Endothelial cell of umbilical vein (primary cell): ENCODE results near the gene USH1G. TPM values are rescaled to one million over a fixed set of nuclear protein-coding genes. Genes with fewer than 3 reads are reported as not detected.

Experiments
- BruUV-seq: library from RNA; stranded (reverse); fragments of 400-500 nt; replicated peaks from 2 replicates; lab custom pipeline; 2021; lab: Mats Ljungman, UMichigan
- CTCF ChIA-PET: fragments of 300-600, 350-600 bp; sonication (Branson Sonifier 250); formaldehyde crosslinking; loops from one replicate; lab custom pipeline; 2021; ENCODE audit warnings: antibody characterized with exemption, inconsistent platforms; lab: Charles Lee
- POLR2A ChIA-PET: fragments of 300-600, 350-600 bp; sonication (Branson Sonifier 250); formaldehyde crosslinking; loops from one replicate; lab custom pipeline; 2021; ENCODE audit warnings: antibody characterized with exemption, inconsistent platforms; lab: Charles Lee
- DNase-seq: peaks from one replicate; pipeline ENCODE4 v3.0.0-alpha.2; 2011; ENCODE audit warnings: low read depth, low spot score
- FAIRE-seq: peaks from 2 replicates; lab custom pipeline; 2011; peaks lifted over from hg19 to GRCh38; lab: Jason Lieb, UNC
- H2AFZ ChIP-seq: 2 replicates; pipeline ENCODE4 v1.6.0; 2012; ENCODE audit warnings: low read depth, low read length, control low read depth, inconsistent platforms
- H3K27ac ChIP-seq: 2 replicates; pipeline ENCODE4 v1.5.1; 2011; ENCODE audit warnings: low read depth, mild to moderate bottlenecking, control low read depth, low read length, moderate library complexity; ENCODE audit not compliant: insufficient read depth
- H3K27me3 ChIP-seq, 2 experiments: 2 replicates each; pipeline versions ENCODE4 v1.6.0 to v1.6.1; 2011; ENCODE audit warnings: low read length in 2 of 2, mixed read lengths in 1 of 2; ENCODE audit not compliant: control insufficient read depth in 2 of 2, insufficient read depth in 2 of 2
- H3K36me3 ChIP-seq, 2 experiments: 2 replicates in 1 of 2; 3 replicates in 1 of 2; pipeline ENCODE4 v1.5.1; 2011; ENCODE audit warnings: low read length in 2 of 2, mild to moderate bottlenecking in 1 of 2, moderate library complexity in 1 of 2; ENCODE audit not compliant: control insufficient read depth in 2 of 2, insufficient read depth in 2 of 2; ENCODE audit errors: extremely low read depth in 1 of 2
- H3K4me1 ChIP-seq: 3 replicates; pipeline ENCODE4 v1.5.1; 2011; ENCODE audit warnings: mild to moderate bottlenecking, low read length; ENCODE audit not compliant: control insufficient read depth, insufficient read depth; ENCODE audit errors: extremely low read depth
- H3K4me2 ChIP-seq: 2 replicates; pipeline ENCODE4 v1.6.1; 2011; ENCODE audit warnings: low read length, control low read depth, mixed read lengths; ENCODE audit not compliant: insufficient read depth
- H3K4me3 ChIP-seq, 3 experiments: fragments of 200-600 bp in 1 of 3; sonication (generic), shearing (Covaris generic) in 1 of 3; replicated peaks in 1 of 3; 2 replicates each; pipeline ENCODE4 v1.5.1; 2011 to 2016; ENCODE audit warnings: control low read depth in 3 of 3, low read length in 3 of 3, mild to moderate bottlenecking in 2 of 3, inconsistent platforms in 1 of 3, low read depth in 1 of 3, moderate library complexity in 1 of 3; ENCODE audit not compliant: insufficient read depth in 1 of 3
- H3K79me2 ChIP-seq: 2 replicates; pipeline ENCODE4 v1.6.0; 2012; ENCODE audit warnings: low read length, inconsistent platforms; ENCODE audit not compliant: control insufficient read depth, insufficient read depth
- H3K9ac ChIP-seq: replicated peaks from 2 replicates; pipeline ENCODE3; 2011; ENCODE audit warnings: low read length, control low read depth; ENCODE audit not compliant: insufficient read depth; ENCODE audit errors: extremely low read depth
- H3K9me1 ChIP-seq: replicated peaks from 3 replicates; pipeline ENCODE4 v1.6.0; 2011; ENCODE audit warnings: mild to moderate bottlenecking, low read length; ENCODE audit not compliant: control insufficient read depth, insufficient read depth; ENCODE audit errors: extremely low read depth
- H3K9me3 ChIP-seq: replicated peaks from 2 replicates; pipeline ENCODE4 v1.5.1; 2012; ENCODE audit warnings: low read length, inconsistent platforms; ENCODE audit not compliant: control insufficient read depth, insufficient read depth
- H4K20me1 ChIP-seq: replicated peaks from 2 replicates; pipeline ENCODE3; 2011; ENCODE audit warnings: mild to moderate bottlenecking, low read length; ENCODE audit not compliant: control insufficient read depth, insufficient read depth; ENCODE audit errors: extremely low read depth
- CTCF ChIP-seq, 2 donors: IDR thresholded peaks; 1 replicate in 1 of 2; 2 replicates in 1 of 2; pipeline ENCODE4 v1.5.1; 2011; ENCODE audit warnings: low read length in 2 of 2, mild to moderate bottlenecking in 2 of 2, moderate library complexity in 2 of 2, control low read depth in 1 of 2, inconsistent platforms in 1 of 2, low read depth in 1 of 2; ENCODE audit not compliant: insufficient read depth in 1 of 2; ENCODE audit errors: extremely low read depth in 1 of 2
- EZH2 ChIP-seq: IDR thresholded peaks from 2 replicates; pipeline ENCODE4 v1.6.1; 2012; ENCODE audit warnings: borderline replicate concordance, low read depth, mild to moderate bottlenecking, moderate library complexity, low read length, inconsistent platforms; ENCODE audit not compliant: severe bottlenecking
- FOS ChIP-seq: IDR thresholded peaks from 2 replicates; pipeline ENCODE4 v1.6.1; 2011; ENCODE audit warnings: mild to moderate bottlenecking, low read length, moderate library complexity, borderline replicate concordance; ENCODE audit not compliant: insufficient read depth
- GATA2 ChIP-seq: IDR thresholded peaks from 2 replicates; pipeline ENCODE4 v1.7.0; 2011; ENCODE audit warnings: low read depth, mild to moderate bottlenecking, moderate library complexity, mixed read lengths, low read length; ENCODE audit not compliant: insufficient read length, insufficient read depth
- JUN ChIP-seq: IDR thresholded peaks from 2 replicates; pipeline ENCODE4 v1.6.1; 2011; ENCODE audit warnings: borderline replicate concordance, low read depth; ENCODE audit not compliant: insufficient read length, insufficient read depth
- MAX ChIP-seq: IDR thresholded peaks from 2 replicates; pipeline ENCODE4 v1.6.1; 2011; ENCODE audit not compliant: insufficient read depth, insufficient read length
- MYC ChIP-seq: IDR thresholded peaks from one replicate; pipeline ENCODE4 v1.6.1; 2011; ENCODE audit warnings: mild to moderate bottlenecking, low read depth, low read length
- POLR2A ChIP-seq: IDR thresholded peaks from 2 replicates; pipeline ENCODE4 v1.6.1; 2012; ENCODE audit warnings: low read depth, mild to moderate bottlenecking, control low read depth, low read length
- POLR2AphosphoS5 ChIP-seq: IDR thresholded peaks from 2 replicates; pipeline ENCODE4 v1.6.1; 2012; ENCODE audit warnings: low read depth, mild to moderate bottlenecking, control low read depth, low read length, moderate library complexity; ENCODE audit not compliant: insufficient read depth
- dilution Hi-C: fragments of 300-500 bp; cut with MboI; formaldehyde crosslinking; loops from one replicate; pipeline ENCODE4 v1.15.0; 2019; ENCODE audit warnings: low sequenced_read_pairs; ENCODE audit not compliant: extremely low pct_ligation_motif_present
- intact Hi-C: fragments of 100-400 bp; cut with micrococcal nuclease; formaldehyde crosslinking; loops from one replicate; pipeline ENCODE4 v1.10.0; 2022
- polyA plus RNA-seq, 4 experiments: library from polyadenylated mRNA; depleted of rRNA in 3 of 4; stranded (reverse) in 3 of 4; unstranded in 1 of 4; fragments of >200 nt; gene quantifications; 2 replicates each; pipeline versions ENCODE4 v1.2.1 to v1.2.3, GENCODE V29; 2011 to 2012; ENCODE audit warnings: missing spikeins in 1 of 4
- total RNA-seq: library from RNA; stranded (reverse); gene quantifications from 2 replicates; pipeline ENCODE4 v1.2.3, GENCODE V29; 2021

Gene USH1G
- total and polyA plus RNA-seq, 2 donors (not counting 3 experiments of a cell fraction or from before 2014, with no cell fraction given), result not detected

GRCh38 chr17:74930535-74931036, 7.5 kb upstream of the USH1G start:
- ChIA-PET POLR2A (no interaction called here), CTCF (interaction anchor here (1.5 kb wide), 1 partner anchor 27 kb away, joined by 5 read pairs; no protein-coding TSS in a partner anchor)
- Histone ChIP-seq H3K9me3 (no peaks in the 10 kb centered on the region), H3K9ac (no peak overlapping the region), H3K79me2 (no peaks in the 10 kb centered on the region), H3K27me3 (peaks cover 34 to 35% of the 10 kb centered on the region in 2 experiments), H3K4me1 (no peaks in the 10 kb centered on the region), H3K36me3 (no peaks in the 10 kb centered on the region), H3K27ac (no peak overlapping the region), H3K9me1 (no peaks in the 10 kb centered on the region), H3K4me3 (no peak overlapping the region), H4K20me1 (no peaks in the 10 kb centered on the region), H2AFZ (no peak overlapping the region), H3K4me2 (no peak overlapping the region)
- FAIRE-seq (no peak), DNase-seq (no peak)
- dilution Hi-C loops (no loop called here), intact Hi-C loops (no loop called here)
- no TSS peak for BruUV-seq
- TF ChIP-seq POLR2AphosphoS5 (no peak), GATA2 (no peak), POLR2A (no peak), MYC (no peak), EZH2 (no peak), CTCF (IDR thresholded peaks at IDR 0.05; ENCODE audit: extremely low read depth in 1 of 2, insufficient read depth in 1 of 2, low read depth in 1 of 2, low read length in 2 of 2) (no peak), FOS (no peak), MAX (no peak), JUN (no peak)
